ENCODE data around the gene TAPT1.
"Not testable (repeated sequence)": the region's sequence is repeated elsewhere in the genome, so short reads cannot be mapped to it uniquely, and the experiment has no call there.

The TAPT1 gene

DNA sequence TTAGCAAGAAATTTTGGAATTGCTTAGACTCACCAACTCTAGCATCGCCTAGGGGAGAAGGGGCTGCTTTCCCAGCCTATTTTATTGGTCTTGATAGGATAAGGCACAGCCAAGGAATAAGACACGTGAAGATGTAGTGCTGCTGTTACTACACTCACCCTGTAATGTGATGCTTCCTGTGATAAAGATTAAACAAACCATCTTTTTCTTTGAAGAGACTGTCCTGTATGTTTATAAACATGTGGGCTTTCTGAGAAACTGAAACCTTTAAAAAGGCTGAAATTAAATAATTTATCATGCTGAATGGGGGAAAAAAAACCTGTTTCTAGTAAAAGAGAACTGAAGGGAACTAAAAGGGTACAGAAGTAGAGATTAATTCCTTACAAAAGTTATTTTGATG is 13.2 kb downstream of the TAPT1 start:
- DNase-seq (ENCODE audit: low read depth in 2 of 3, low spot score in 2 of 3): no peak

GRCh38 chr4:16212138-16212782 is 14.0 kb downstream of the TAPT1 start:
- DNase-seq (ENCODE audit: low read depth in 2 of 3, low spot score in 2 of 3): no peak

DNA sequence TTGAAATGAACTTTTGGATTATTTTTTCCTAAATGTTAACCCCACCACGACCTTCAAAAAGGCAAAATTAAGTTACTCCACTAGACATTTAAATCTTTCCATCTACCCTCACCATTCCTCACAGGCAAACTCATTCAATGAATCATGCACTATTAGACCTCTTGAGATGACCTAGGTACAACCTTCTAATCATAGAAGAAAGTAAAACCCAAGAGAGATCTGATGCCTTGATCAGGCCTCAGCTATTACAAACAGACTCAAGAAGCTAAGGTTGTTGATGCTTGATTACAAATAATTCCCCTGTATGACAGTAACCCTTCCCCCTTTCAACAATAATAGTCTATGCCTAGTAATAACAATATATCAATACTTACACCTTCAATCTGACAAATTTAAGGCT is 18.9 kb downstream of the TAPT1 start:
- no peak for DNase-seq (ENCODE audit: low read depth in 2 of 3, low spot score in 2 of 3)

DNA sequence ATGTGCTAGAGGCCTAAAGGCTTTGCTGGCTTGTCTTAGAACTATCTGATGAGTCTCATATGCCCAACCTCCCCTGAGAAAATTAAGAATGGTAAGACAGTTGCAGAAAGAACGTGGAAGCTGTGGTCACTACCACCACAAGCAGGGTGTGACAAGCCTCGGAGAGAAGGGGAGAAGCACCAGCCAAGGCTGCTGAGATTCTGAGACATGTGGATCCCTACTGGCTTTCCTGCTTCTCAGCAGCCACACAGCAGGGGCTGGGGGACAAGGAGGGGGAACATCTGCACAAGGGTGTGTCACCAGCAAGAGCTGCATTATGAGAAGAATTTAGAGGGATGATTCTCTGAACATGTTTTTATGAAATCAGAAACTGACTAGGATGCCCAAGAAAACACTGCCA is 19.4 kb downstream of the TAPT1 start:
- no peak for DNase-seq (ENCODE audit: low read depth in 2 of 3, low spot score in 2 of 3)

DNA sequence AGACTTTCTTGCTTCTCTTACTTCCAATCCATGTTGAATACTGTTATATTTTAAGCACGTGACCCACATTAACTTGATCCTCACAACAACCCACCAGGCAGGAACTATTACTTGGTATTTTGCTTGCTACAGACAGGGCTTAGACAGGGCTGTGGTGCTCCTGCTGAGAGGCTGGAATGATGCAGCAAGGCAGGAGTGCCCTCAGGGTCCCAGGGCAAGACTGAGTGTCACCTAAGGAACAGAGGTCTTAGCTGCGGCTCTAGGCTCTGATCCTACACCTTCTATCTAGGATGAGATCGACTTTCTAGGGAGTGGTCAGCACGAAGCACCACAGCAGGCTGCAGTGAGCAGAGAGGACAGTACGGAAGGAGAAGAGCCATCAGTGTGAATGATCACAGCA is 20.0 kb downstream of the TAPT1 start:
- no peak for DNase-seq (ENCODE audit: low read depth in 2 of 3, low spot score in 2 of 3)

DNA sequence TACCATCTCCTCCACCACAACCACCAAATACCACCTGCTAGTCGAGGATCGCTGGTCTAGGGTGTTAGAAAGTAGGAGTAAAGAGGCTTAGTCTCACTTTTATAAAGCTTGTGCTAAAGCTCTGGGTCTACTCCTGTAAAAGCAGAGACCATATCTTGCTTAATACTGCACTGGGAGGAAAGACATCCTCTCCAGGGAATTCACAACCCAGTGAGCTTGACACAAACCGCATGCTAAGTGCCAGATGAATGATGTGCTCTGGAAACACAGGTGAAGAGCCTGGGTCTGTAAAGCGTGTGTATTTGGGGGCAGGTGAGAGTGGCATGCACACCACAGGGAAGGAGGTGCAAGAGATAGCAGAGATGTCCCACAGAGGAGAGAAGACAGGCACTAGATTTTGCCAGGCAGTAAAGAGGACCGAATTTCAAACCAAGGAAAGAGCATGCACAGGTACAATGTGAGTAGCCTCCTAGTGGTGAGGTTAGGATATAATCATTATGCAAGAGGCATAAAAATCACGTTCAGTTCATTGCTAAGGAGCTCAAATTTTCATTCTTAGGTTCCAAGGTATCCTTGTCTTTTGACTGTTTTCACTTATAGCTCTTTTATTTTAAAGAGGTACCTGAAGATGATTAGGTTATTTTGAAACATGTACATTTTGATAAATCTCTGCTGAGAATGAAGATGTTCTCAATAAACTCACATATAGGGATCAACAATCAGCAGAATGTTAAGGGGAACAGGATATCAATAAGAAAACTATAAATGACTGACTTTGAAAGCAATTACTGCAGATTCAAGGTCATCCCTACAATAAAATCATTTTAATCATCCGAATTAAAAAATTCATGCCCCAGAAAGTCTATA is 20.7 kb downstream of the TAPT1 start:
- DNase-seq (ENCODE audit: low read depth in 2 of 3, low spot score in 2 of 3): no peak

GRCh38 chr4:16204505-16204904 is 21.8 kb downstream of the TAPT1 start:
- no peak for DNase-seq (ENCODE audit: low read depth in 2 of 3, low spot score in 2 of 3)

DNA sequence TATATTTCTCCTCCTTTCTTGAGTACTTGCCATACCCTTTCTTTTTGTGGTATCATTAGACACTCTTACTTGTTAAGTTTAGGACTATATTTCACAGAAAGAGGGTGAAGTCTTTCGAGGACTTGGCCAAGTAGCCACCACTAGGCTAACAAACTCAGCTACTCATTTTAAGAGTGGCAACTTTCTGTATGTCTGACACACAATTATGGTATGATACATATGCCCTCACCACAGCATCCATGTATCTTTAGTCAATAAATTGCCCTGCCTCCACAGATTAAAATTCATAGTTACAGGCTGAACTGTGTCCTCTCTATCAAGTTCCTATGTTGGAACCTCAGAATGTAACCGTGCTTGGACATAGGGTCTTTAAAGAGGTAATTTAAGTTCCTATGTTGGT is 23.2 kb downstream of the TAPT1 start:
- DNase-seq (ENCODE audit: low read depth in 2 of 3, low spot score in 2 of 3): no peak

DNA sequence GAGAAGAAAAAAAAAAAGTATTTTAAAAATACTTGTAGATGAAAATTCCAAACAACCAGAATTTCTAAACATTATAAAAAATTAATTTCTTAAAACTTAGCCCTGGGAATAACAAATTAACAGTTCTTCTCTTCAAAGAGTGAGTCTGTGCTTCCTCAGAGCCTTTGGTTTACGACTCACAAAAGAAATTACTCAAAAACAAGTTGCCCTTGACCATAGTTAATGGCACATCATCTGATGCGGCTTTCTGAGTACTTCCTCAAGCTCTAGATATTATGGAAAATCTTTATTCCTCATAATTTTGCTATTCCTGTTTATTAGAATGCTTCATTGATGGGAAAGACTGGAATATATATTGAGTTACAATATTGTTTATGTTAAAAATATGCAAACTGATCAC is 23.7 kb downstream of the TAPT1 start:
- DNase-seq (ENCODE audit: low read depth in 2 of 3, low spot score in 2 of 3): no peak

DNA sequence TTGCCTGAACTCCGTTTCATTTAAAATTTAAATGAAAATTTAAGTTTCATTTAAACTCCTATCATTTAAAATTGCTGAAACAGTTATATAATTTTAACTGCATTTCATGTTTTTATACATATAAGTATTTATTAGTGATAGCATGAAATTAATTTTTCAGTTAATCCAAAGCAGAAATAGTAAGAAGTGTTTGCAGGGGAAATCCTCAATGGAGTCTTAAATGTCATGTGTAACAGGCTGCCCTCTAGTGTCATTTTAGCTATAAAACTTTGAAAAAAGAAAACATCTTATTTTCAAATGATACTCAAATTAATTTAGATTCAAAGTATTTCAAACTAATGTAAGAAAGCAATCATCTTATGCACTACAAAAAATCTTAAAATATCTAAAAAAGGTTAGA is 27.2 kb downstream of the TAPT1 start:
- no peak for DNase-seq (ENCODE audit: low read depth in 2 of 3, low spot score in 2 of 3)

DNA sequence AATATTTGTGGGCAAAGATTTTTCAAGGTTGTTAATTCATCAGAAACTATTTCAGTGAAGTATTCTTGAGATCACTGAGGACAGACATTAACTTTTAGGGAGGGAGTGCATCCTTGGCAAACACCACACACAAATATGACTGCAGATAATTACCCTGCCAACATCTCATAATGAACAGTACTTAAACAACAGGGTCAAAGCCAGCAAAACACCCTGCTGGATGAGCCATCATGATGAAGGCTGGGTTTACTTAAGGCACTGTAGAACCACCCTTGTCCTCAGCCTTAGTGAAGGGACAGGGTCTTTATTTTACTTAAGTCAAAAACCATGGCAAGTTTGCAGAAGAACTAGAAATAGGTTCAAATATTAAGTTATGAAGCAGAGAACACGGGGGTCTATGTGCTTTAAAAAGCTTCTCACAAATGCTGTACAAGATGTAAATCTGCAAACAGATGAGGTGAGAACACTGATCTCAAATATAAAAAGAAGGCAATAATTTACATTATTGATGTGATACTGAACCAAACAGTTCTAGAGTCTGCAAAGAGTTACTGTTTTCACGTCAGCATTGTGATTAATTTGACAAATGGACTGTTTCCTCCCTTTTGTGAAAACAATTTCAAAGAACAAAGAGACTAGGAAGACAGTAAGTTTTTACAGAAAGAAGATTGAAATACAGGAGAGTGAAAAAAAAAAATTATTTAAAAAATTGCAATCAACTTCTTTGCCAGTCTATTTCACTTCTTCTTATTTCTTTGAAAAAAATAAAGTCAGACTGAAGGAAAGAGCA is 28.2 kb downstream of the TAPT1 start:
- DNase-seq (ENCODE audit: low read depth in 2 of 3, low spot score in 2 of 3): no peak

DNA sequence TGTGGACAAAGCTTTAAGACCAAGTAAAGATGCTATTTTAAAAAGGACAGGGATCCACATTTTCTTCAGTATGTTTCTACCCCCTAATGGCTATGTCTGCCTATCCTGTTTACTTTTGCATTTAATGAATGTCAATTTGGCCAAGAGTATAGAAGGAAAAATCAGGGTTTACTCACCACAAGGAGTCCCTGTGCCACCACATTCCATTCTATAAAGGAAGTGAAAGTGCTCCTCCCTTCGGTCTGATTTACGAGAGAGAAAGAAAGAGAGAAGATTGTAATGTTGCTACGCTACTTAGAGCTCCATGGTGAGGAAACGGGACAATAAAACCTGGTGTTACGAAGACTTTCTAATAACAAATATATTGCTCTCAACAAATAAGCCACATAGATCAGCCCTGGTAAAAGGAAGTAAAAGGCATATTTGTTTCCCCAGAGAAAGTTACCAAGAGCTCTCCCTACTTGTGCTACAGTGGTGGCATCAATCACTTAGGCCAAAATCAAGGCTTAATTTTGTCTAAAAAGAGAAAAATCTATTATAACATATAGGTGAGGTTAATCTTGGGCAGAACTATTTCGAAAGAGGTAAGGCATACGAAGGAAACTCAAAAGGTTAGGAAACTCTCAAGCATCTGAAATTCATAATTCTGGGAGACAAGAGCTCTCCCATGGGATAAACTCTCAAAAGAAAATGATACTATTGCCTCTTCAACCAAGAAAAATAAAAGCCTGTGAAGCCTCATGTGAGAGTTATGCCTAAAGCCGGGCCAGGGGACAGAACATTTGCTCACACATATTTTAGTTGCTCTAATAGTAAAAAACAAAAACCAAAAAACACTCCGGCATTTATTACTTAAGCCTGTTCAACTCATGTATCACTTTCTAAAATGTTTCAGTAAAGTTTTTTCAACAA is 29.5 kb downstream of the TAPT1 start:
- DNase-seq (ENCODE audit: low read depth in 2 of 3, low spot score in 2 of 3): no peak

DNA sequence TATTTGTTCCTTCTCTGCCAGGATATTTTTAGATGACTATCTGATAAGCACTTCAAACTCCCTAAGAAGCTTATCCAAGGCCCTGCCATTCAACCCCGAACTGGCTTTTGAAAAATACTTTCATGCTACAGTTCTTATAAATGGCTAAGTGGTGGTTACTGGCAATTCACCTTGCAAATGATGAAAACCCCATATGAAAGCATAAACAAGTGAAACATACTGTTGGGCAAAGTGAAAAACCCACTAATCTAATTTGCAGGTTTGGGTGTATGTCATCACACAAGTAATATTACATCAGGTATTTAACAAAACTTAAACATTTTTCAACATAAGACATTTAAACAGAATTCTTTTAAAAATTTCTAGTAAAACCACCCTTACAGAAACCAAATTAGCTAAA is 31.1 kb downstream of the TAPT1 start:
- no peak for DNase-seq (ENCODE audit: low read depth in 2 of 3, low spot score in 2 of 3)

DNA sequence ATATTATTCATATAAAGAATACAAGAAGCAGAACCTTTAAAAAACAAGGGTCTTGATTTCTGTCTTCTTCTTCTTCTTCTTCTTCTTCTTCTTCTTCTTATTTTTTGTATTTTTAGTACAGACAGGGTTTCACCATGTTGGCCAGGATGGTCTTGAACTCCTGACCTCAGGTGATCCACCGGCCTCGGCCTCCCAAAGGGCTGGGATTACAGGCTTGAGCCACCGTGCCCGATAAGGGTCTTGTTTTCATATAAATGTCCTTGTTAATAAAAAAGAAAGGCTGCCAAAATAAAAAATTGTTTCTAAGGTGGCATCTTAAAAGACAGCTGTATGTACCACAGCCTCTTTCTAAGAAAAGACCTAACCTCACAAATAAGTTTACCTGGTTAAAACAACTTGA is 31.5 kb downstream of the TAPT1 start:
- DNase-seq (ENCODE audit: low read depth in 2 of 3, low spot score in 2 of 3): not testable (repeated sequence)

DNA sequence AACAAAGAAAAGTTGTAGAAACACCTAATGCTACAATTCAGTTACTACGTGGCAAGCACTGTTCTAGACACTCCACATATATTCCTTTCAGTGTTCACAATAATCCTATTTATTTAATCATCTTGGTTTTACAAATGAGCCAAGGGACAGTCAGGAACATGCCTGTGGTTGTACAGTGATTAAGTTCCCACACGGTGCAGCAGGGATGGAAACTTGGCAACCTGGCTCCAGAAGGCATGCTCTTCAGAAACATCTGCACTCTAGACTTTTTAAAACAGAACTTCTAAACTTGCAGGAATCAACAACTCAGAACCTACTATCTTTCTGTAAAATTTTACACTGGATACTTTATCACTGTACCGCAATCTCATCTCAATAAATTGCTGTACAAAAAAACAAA is 32.1 kb downstream of the TAPT1 start:
- DNase-seq (ENCODE audit: low read depth in 2 of 3, low spot score in 2 of 3): no peak

DNA sequence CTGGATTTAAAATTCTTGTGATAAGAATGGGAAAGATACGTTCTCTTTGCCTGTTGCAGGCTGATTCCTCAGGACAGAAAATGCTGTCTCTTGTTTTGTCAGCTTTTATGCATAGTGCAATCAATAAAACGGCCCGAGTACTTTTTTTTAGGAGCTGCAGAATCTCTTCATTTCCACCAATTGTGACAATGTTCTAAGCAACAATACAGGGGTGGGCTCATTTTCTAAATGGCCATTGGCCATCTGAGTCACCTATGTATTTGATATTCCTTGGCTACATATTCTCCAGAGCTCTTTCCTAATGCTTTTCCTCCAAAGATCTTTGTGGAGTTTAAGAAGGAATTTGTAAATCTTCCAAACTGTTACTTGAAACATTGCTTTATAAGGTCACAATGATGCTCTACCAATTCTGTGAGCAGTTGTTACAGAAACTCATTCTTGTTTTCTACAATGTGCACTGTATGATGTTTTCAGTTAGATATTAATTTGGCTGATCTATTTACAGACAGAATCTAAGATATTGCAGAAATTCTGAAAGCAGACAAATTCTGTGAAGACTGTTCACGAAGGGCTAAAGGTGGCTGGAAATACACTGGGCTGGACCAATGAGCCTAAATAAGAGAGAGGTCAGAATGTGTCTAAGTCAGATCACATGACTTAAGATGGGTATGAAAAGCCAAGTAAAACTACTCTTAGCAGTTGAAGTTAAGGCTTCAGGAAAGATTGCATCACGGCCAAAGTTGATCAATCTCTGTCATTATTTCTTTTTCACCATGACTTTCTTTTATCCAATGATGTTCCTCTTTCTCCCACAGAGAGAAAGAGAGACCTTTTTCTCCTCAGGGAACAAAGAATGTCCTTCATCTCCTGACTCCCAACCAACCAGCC is 33.4 kb downstream of the TAPT1 start:
- DNase-seq (ENCODE audit: low read depth in 2 of 3, low spot score in 2 of 3): no peak

GRCh38 chr4:16192057-16192456 is 34.2 kb downstream of the TAPT1 start:
- DNase-seq (ENCODE audit: low read depth in 2 of 3, low spot score in 2 of 3): no peak

- no peak for DNase-seq (ENCODE audit: low read depth in 2 of 3, low spot score in 2 of 3)
Observed at GRCh38 chr4:16187455-16187854, 38.8 kb downstream of the TAPT1 start.

DNA sequence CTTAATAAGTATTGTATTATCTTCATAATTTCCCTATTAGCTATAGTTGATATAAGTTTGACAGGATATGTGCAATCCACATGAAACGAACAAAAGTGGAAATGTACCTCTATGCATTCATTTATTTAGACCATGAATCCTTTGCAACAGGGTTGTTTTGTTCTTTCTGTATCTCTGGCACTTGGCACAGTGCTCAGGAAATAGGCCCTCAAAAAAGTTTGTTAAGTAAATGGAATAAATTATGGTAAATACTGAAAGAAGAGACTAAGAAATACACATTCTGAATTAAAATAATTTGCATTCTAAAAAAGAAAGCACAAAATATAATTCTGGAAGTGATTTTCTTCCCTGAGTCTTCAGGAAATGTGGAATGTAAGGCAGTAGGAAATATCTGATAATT is 39.3 kb downstream of the TAPT1 start:
- no peak for DNase-seq (ENCODE audit: low read depth in 2 of 3, low spot score in 2 of 3)

- DNase-seq (ENCODE audit: low read depth in 2 of 3, low spot score in 2 of 3): no peak
Observed at GRCh38 chr4:16183604-16184003, 42.7 kb downstream of the TAPT1 start.

Measured in activated CD8-positive, alpha-beta memory T cell treated with anti-CD3 and anti-CD28 coated beads for 48 hours (primary cell).